Measurements from ENCODE around the gene PIK3R6.

DNA sequence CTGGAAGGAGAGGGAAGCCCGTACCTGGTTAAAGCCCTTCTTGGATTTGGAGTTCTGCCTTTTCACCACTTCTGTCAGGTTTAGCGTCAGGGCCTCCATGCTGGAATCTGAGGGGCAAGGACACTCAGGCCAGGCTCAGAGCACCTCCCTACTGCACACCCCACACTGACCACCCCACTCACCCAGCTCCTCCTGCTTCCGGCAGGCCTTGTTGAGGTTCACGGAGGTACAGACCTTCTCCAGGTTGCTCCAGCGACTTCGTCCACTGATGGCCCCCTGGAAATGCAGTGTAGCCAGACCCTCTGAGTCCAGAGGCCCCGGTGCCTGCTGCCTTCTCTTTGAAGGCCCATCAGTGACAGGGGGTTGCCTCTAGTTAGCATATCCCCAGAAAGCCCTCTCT, 14.1 kb upstream of the PIK3R6 start:
- TF ChIP-seq, protein P1, sequence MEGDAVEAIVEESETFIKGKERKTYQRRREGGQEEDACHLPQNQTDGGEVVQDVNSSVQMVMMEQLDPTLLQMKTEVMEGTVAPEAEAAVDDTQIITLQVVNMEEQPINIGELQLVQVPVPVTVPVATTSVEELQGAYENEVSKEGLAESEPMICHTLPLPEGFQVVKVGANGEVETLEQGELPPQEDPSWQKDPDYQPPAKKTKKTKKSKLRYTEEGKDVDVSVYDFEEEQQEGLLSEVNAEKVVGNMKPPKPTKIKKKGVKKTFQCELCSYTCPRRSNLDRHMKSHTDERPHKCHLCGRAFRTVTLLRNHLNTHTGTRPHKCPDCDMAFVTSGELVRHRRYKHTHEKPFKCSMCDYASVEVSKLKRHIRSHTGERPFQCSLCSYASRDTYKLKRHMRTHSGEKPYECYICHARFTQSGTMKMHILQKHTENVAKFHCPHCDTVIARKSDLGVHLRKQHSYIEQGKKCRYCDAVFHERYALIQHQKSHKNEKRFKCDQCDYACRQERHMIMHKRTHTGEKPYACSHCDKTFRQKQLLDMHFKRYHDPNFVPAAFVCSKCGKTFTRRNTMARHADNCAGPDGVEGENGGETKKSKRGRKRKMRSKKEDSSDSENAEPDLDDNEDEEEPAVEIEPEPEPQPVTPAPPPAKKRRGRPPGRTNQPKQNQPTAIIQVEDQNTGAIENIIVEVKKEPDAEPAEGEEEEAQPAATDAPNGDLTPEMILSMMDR (IDR thresholded peaks at IDR 0.05): no peak
- TF ChIP-seq POLR2A (IDR thresholded peaks at IDR 0.05): no peak
